ENCODE measurements around the gene MAGEA9B.
"Not testable (repeated sequence)": the region's sequence is repeated elsewhere in the genome, so short reads cannot be mapped to it uniquely, and the experiment has no call there.

DNA sequence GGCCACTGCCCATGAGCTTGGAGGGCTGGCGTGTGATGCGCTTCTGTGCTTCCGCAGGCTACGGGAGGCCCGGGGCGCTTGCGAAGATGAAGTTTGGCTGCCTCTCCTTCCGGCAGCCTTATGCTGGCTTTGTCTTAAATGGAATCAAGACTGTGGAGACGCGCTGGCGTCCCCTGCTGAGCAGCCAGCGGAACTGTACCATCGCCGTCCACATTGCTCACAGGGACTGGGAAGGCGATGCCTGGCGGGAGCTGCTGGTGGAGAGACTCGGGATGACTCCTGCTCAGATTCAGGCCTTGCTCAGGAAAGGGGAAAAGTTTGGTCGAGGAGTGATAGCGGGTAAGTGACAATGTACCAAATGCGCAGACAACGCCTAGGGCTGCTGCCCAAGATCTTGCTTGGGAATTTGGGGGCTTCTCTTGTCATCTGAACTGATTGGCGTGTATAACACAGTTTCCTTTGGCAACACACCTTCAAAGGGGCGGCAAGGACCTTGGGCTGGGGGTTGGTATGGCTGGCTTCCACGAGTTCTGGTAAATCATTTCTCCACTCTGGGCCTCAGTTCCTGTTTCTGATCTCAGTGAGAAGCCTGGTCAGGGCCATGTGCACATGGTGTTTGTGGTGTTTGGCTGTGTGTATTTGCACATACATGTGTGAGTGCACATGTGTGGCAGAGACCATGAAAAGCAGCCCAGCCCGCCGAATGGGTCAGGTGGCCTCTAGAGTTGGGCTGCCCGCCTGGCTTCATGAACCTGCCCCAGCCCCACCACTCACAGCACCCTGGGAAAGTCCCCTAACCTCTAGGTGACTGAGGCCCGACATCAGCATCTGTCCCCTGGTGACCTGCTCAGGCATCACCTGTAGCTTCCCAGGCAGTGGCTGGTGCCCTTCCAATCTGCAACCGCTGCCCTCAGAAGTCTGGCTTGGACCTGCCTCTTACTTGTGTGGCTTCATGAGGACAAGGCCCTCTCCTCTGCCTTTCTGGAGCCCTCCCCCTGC is 41.4 kb downstream of the MAGEA9B start:
- TF ChIP-seq, protein P1, sequence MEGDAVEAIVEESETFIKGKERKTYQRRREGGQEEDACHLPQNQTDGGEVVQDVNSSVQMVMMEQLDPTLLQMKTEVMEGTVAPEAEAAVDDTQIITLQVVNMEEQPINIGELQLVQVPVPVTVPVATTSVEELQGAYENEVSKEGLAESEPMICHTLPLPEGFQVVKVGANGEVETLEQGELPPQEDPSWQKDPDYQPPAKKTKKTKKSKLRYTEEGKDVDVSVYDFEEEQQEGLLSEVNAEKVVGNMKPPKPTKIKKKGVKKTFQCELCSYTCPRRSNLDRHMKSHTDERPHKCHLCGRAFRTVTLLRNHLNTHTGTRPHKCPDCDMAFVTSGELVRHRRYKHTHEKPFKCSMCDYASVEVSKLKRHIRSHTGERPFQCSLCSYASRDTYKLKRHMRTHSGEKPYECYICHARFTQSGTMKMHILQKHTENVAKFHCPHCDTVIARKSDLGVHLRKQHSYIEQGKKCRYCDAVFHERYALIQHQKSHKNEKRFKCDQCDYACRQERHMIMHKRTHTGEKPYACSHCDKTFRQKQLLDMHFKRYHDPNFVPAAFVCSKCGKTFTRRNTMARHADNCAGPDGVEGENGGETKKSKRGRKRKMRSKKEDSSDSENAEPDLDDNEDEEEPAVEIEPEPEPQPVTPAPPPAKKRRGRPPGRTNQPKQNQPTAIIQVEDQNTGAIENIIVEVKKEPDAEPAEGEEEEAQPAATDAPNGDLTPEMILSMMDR (conservative IDR thresholded peaks at IDR 0.05; ENCODE audit: low read depth, low read length), result not testable (repeated sequence)
- not testable (repeated sequence) for TF ChIP-seq EZH2 (IDR thresholded peaks at IDR 0.05; ENCODE audit: low read length, unreplicated experiment)

All from PC-3 (cell line).